ENCODE data around the gene GPSM3. TPM values are rescaled to one million over a fixed set of nuclear protein-coding genes. Genes with fewer than 3 reads are reported as not detected.

Gene GPSM3
- total RNA-seq, 1 experiment from 2014 or later: 10.4 TPM

DNA sequence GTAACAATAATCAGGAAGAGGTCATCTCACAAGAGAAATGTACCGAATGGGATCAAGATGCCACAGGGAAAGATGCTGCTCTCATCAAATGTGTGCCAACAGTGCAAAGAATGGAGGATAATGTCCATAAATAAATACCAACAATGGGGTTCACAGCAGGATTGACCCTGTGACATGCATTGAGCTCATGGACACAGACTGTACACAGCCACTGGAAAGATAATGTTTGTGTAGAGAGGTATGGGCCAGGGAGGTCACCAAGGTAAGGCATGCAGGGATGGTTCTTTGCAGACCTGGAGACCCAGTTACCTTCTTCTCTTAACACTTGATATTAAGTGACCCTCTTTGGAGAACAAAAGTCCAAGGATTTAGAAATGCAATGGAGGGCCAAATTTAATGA is 18.0 kb downstream of the GPSM3 start:
- no peak overlapping the region for H3K27ac ChIP-seq
- H3K9me2 ChIP-seq (ENCODE audit: insufficient read depth): no peaks in the 10 kb centered on the region
- no peaks in the 10 kb centered on the region for H4K20me1 ChIP-seq (ENCODE audit: insufficient read depth)
- H3K27me3 ChIP-seq (ENCODE audit: insufficient read depth, low read depth): no peaks in the 10 kb centered on the region
- peaks cover 17% of the 10 kb centered on the region; the same call in 1 of the 2 replicates for H3F3A ChIP-seq (ENCODE audit: insufficient read depth, low read depth)
- ChIA-PET CTCF (no interaction called here), POLR2A (ENCODE audit: unreplicated experiment) (no interaction called here)
- no peak overlapping the region for H3K4me3 ChIP-seq
- no peaks in the 10 kb centered on the region for H3K36me3 ChIP-seq (ENCODE audit: low read depth)
- H3K4me1 ChIP-seq (replicated peaks; ENCODE audit: insufficient read depth): peaks cover 28% of the 10 kb centered on the region
- no peaks in the 10 kb centered on the region for H3K9me3 ChIP-seq (ENCODE audit: insufficient read depth, low read depth)
- intact Hi-C loops (cut with micrococcal nuclease; ENCODE audit: unreplicated experiment): loop anchor here (10.0 kb wide), 1 partner anchor 510 kb away; the partner anchor contains the start of genes C6orf47, CSNK2B, GPANK1 and LY6G5B
- no TSS peak for BruUV-seq (replicated peaks)
- TF ChIP-seq, protein P1, sequence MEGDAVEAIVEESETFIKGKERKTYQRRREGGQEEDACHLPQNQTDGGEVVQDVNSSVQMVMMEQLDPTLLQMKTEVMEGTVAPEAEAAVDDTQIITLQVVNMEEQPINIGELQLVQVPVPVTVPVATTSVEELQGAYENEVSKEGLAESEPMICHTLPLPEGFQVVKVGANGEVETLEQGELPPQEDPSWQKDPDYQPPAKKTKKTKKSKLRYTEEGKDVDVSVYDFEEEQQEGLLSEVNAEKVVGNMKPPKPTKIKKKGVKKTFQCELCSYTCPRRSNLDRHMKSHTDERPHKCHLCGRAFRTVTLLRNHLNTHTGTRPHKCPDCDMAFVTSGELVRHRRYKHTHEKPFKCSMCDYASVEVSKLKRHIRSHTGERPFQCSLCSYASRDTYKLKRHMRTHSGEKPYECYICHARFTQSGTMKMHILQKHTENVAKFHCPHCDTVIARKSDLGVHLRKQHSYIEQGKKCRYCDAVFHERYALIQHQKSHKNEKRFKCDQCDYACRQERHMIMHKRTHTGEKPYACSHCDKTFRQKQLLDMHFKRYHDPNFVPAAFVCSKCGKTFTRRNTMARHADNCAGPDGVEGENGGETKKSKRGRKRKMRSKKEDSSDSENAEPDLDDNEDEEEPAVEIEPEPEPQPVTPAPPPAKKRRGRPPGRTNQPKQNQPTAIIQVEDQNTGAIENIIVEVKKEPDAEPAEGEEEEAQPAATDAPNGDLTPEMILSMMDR (conservative IDR thresholded peaks at IDR 0.05): no peak
- TF ChIP-seq EZH2 (IDR thresholded peaks at IDR 0.05; ENCODE audit: low read depth): no peak
- DNase-seq: no peak
- H3K79me2 ChIP-seq (ENCODE audit: low read depth): peaks cover 27% of the 10 kb centered on the region
- H3K4me2 ChIP-seq: peak overlapping the region; percentile 83
- H2AFZ ChIP-seq: no peak overlapping the region

DNA sequence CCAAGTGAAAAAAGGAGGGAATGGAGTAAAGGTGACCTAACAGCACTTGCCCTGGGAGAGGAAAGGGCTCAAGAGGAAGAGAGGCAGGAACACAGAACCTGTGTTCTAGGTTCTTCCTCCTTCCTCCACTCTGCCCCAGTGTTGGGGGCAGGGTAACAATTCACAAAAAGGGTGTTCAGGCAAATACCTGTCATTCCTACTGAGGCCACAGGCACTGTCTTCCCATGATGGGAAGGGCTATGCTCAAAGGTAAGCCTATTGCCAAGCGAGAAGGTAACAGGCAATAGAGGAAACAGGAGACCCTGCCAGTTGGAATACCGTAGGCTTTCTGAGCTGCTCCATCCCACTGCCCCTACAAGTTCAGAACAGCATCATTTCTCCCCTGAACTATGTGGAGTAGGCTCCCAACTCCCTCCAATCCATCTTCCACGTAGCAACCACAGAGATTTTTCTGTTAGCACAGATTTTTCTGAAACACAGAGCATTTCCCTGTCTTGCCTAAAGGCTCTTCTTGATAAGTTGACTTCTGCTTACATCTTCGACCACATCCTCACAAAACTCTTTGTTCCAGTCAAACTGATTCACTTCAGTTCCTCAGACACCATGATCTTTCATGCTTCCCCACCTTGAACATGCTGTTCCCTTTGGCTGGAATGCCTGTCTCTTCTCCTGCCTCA is 19.3 kb downstream of the GPSM3 start:
- no peaks in the 10 kb centered on the region for H4K20me1 ChIP-seq (ENCODE audit: insufficient read depth)
- H3K4me3 ChIP-seq: no peak overlapping the region
- no peak overlapping the region for H3K27ac ChIP-seq
- no TSS peak for BruUV-seq (replicated peaks)
- H2AFZ ChIP-seq: no peak overlapping the region
- peaks cover 24% of the 10 kb centered on the region for H3K4me1 ChIP-seq (replicated peaks; ENCODE audit: insufficient read depth)
- CTCF ChIA-PET: no interaction called here
- intact Hi-C loops (cut with micrococcal nuclease; ENCODE audit: unreplicated experiment): loop anchor here (10.0 kb wide), 1 partner anchor 508 kb away; the partner anchor contains the start of genes C6orf47, CSNK2B, GPANK1 and LY6G5B
- TF ChIP-seq, protein P1 (conservative IDR thresholded peaks at IDR 0.05): no peak
- TF ChIP-seq EZH2 (IDR thresholded peaks at IDR 0.05; ENCODE audit: low read depth): no peak
- H3K9me3 ChIP-seq (ENCODE audit: insufficient read depth, low read depth): no peaks in the 10 kb centered on the region
- H3K9me2 ChIP-seq (ENCODE audit: insufficient read depth): no peaks in the 10 kb centered on the region
- peaks cover 18% of the 10 kb centered on the region for H3K79me2 ChIP-seq (ENCODE audit: low read depth)
- H3K27me3 ChIP-seq (ENCODE audit: insufficient read depth, low read depth): no peaks in the 10 kb centered on the region
- no peak overlapping the region for H3K4me2 ChIP-seq
- POLR2A ChIA-PET (ENCODE audit: unreplicated experiment): no interaction called here
- H3F3A ChIP-seq (ENCODE audit: insufficient read depth, low read depth): peaks cover 23% of the 10 kb centered on the region; the same call in 1 of the 2 replicates
- H3K36me3 ChIP-seq (ENCODE audit: low read depth): no peaks in the 10 kb centered on the region
- DNase-seq: no peak

DNA sequence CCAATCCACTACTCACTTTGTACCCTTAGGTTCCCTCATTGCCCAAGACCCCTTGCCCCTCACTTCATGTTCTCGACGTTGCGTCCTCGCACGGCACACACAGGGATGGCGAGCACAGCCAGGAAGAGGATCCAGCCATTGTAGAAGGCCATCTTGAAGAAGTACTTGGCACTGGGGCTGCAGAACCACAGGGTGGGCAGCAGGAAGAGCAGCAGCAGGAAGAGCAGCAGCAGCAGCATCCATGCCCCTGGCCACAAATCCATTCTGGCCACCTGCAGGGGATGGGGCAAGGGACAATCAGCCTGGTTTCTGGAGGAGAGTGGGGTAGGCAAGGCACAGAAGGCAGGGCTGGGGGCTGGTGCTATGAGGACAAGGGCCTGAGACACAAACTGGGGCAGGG is 21.2 kb downstream of the GPSM3 start:
- POLR2A ChIA-PET (ENCODE audit: unreplicated experiment): no interaction called here
- peaks cover 15% of the 10 kb centered on the region; the same call in 1 of the 2 replicates for H3F3A ChIP-seq (ENCODE audit: insufficient read depth, low read depth)
- H3K9me2 ChIP-seq (ENCODE audit: insufficient read depth): no peaks in the 10 kb centered on the region
- no peaks in the 10 kb centered on the region for H4K20me1 ChIP-seq (ENCODE audit: insufficient read depth)
- no TSS peak for BruUV-seq (replicated peaks)
- H3K79me2 ChIP-seq (ENCODE audit: low read depth): peaks cover 18% of the 10 kb centered on the region
- H3K27me3 ChIP-seq (ENCODE audit: insufficient read depth, low read depth): no peaks in the 10 kb centered on the region
- CTCF ChIA-PET: no interaction called here
- H3K4me2 ChIP-seq: no peak overlapping the region
- H3K4me1 ChIP-seq (replicated peaks; ENCODE audit: insufficient read depth): peaks cover 17% of the 10 kb centered on the region
- H3K4me3 ChIP-seq: no peak overlapping the region
- no peak overlapping the region for H3K27ac ChIP-seq
- no peak for DNase-seq
- TF ChIP-seq, protein P1 (conservative IDR thresholded peaks at IDR 0.05): no peak
- no peaks in the 10 kb centered on the region for H3K36me3 ChIP-seq (ENCODE audit: low read depth)
- H2AFZ ChIP-seq: no peak overlapping the region
- H3K9me3 ChIP-seq (ENCODE audit: insufficient read depth, low read depth): no peaks in the 10 kb centered on the region
- intact Hi-C loops (cut with micrococcal nuclease; ENCODE audit: unreplicated experiment): loop anchor here (10.0 kb wide), 1 partner anchor 506 kb away; the partner anchor contains the start of genes C6orf47, CSNK2B, GPANK1 and LY6G5B

Data from PC-9 (cell line).